ENCODE data around the gene COPB1.

- TF ChIP-seq CTCF (IDR thresholded peaks at IDR 0.05; ENCODE audit: insufficient read depth, low read length, poor library complexity, severe bottlenecking) (no peak), EZH2phosphoT487 (conservative IDR thresholded peaks at IDR 0.05; ENCODE audit: low read length) (no peak)
Observed at GRCh38 chr11:14425621-14426020, 74.0 kb downstream of the COPB1 start.
